NT2/D1 (cell line): ENCODE results near the gene LAMA5.

ENCODE experiments used
- SUZ12 ChIP-seq: IDR thresholded peaks from 2 replicates; pipeline ENCODE4 v1.6.1; 2011; ENCODE audit not compliant: insufficient read length, insufficient read depth; ENCODE audit errors: extremely low read depth
- YY1 ChIP-seq: IDR thresholded peaks from 2 replicates; pipeline ENCODE4 v1.6.1; 2011; ENCODE audit not compliant: insufficient read length, insufficient read depth
- ZNF274 ChIP-seq: IDR thresholded peaks from 2 replicates; pipeline ENCODE4 v1.6.1; 2011; ENCODE audit warnings: mild to moderate bottlenecking, low read depth, low read length

- TF ChIP-seq YY1 (no peak), SUZ12 (no peak), ZNF274 (no peak)
Measured at GRCh38 chr20:62377615-62378178, 10.6 kb upstream of the LAMA5 start.
